Left lung (tissue), 10 donors: ENCODE results near the gene LAPTM5. TPM values are rescaled to one million over a fixed set of nuclear protein-coding genes. Genes with fewer than 3 reads are reported as not detected.

Experiments used
- ATAC-seq: fragments of 200-7000 bp; cut with Tn5 transposase; one replicate; pipeline ENCODE4 v1.9.1; 2020; ENCODE audit warnings: moderate library complexity
- DNase-seq, 4 donors: peaks; one replicate each; pipeline ENCODE4 v3.0.0-alpha.2; 2013 to 2020
- H3K27ac ChIP-seq, 2 donors: fragments of 200-600 bp; sonication (generic) in 1 of 2; one replicate each; pipeline versions ENCODE4 v1.5.0 to v1.8.0; 2020 to 2021
- H3K27me3 ChIP-seq, 2 donors: fragments of 200-600 bp; sonication (generic) in 1 of 2; one replicate each; pipeline versions ENCODE4 v1.5.0 to v1.8.0; 2020 to 2021
- H3K36me3 ChIP-seq, 2 donors: fragments of 200-600 bp; sonication (generic) in 1 of 2; one replicate each; pipeline versions ENCODE4 v1.5.0 to v1.8.0; 2020 to 2021
- H3K4me1 ChIP-seq, 2 donors: fragments of 200-600 bp; one replicate each; pipeline ENCODE4 v1.8.0; 2021
- H3K4me3 ChIP-seq, 2 donors: fragments of 200-600 bp; sonication (generic) in 1 of 2; one replicate each; pipeline versions ENCODE4 v1.5.0 to v1.8.0; 2020 to 2021; ENCODE audit warnings: mild to moderate bottlenecking in 1 of 2
- H3K9me3 ChIP-seq, 2 donors: fragments of 200-600 bp; sonication (generic) in 1 of 2; one replicate each; pipeline versions ENCODE4 v1.5.0 to v1.8.0; 2020 to 2021
- intact Hi-C, 2 donors: fragments of 100-400 bp; cut with DNase I; formaldehyde crosslinking; loops; one replicate each; pipeline versions ENCODE4 v1.11.2 to v1.14.2; 2022
- polyA plus RNA-seq, 6 donors: library from polyadenylated mRNA; unstranded; fragments of 120-200 nt; gene quantifications; one replicate each; pipeline ENCODE4 v1.2.1, GENCODE V29; 2013; ENCODE audit not compliant: insufficient read length in 6 of 6
- total RNA-seq, 2 donors: library from RNA; stranded (reverse); fragmentation: NEBNext Ultra II Directional; extraction: Animal tissue kit (Norgen Biotek cat#: 25700); gene quantifications; one replicate each; pipeline ENCODE4 v1.2.1, GENCODE V29; 2021
- TF ChIP-seq, protein P1 (sequence below), 2 donors: fragments of 200-600 bp; sonication (generic) in 1 of 2; IDR thresholded peaks; one replicate each; pipeline versions ENCODE4 v1.5.0 to v1.8.0; 2021; ENCODE audit warnings: antibody characterized with exemption in 2 of 2
- donor health status: DM: no; HTN: yes; CAD: no.
- donor health status: DM: no; HTN: no; CAD: no.

Gene LAPTM5
- total and polyA plus RNA-seq, 8 donors: 23.0 to 513 (median 29.5) TPM

DNA sequence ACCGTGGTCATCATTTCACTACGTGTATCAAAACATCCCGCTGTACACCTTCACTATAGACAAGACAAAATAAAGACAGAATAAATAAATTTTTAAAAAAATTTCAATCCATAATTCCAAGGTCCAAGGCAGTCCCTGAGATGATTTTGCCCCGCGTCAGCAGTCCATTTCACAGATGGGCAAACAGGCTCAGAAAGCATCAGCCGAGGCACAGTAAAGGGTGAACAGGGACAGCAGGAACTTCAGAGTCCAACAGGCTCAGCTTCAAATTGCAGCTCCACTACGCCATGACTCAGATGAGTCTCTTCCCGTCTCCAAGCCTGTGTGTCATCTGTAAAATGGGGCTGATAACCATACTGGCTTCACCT is 49.2 kb downstream of the LAPTM5 start:
- H3K27me3 ChIP-seq: peaks cover 0 to 60% of the 10 kb centered on the region in 2 donors

DNA sequence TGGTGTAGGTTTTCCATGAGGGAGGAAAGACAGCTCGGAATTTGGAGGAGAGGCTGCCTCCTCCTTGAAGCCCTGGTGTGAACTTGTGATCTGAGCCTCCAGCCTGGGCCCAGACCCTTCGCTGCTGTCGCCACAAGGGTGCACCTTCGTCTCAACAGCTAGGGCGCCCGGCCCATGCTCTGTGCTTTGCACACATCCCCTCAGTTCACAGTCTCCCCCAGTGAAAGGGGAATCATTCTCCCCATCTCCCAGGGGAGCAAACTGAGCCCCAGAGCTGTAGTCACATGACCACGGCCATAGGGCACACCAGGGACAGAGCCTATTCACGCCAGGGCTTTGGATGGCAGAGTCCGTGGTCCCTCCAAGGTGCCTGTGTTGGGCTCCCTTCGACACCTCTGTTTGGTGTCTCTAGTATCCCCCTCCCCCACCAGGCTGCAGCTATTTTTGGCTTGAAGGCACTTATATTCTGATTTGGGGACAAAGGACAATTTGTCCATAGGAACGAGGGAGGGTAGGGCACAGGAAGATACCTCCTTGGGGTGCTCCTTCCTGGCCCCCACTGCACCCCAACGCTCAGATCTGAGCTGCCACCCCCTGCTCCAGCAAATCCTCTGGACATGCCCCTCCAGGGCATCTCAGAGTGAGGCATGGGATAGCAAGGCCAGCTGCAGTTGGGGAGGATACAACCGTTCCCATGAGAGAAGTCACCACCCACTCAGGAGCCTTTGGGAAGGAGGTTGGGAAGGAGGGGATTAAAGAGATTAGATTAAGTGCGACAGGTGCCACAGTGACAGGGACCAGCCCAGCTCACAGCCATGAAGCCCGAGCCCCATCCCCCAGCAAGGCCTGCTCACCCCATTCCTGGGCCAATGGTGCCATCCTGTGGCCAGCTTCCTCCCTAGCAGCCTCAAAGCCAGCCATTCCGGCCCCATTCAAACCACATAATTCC is 49.9 kb downstream of the LAPTM5 start:
- Histone ChIP-seq H3K9me3 (no peaks in the 10 kb centered on the region), H3K4me3 (no peak overlapping the region), H3K36me3 (no peaks in the 10 kb centered on the region), H3K27ac (no peak overlapping the region), H3K27me3 (peaks cover 0 to 59% of the 10 kb centered on the region in 2 donors), H3K4me1 (no peaks in the 10 kb centered on the region)
- TF ChIP-seq, protein P1, sequence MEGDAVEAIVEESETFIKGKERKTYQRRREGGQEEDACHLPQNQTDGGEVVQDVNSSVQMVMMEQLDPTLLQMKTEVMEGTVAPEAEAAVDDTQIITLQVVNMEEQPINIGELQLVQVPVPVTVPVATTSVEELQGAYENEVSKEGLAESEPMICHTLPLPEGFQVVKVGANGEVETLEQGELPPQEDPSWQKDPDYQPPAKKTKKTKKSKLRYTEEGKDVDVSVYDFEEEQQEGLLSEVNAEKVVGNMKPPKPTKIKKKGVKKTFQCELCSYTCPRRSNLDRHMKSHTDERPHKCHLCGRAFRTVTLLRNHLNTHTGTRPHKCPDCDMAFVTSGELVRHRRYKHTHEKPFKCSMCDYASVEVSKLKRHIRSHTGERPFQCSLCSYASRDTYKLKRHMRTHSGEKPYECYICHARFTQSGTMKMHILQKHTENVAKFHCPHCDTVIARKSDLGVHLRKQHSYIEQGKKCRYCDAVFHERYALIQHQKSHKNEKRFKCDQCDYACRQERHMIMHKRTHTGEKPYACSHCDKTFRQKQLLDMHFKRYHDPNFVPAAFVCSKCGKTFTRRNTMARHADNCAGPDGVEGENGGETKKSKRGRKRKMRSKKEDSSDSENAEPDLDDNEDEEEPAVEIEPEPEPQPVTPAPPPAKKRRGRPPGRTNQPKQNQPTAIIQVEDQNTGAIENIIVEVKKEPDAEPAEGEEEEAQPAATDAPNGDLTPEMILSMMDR (IDR thresholded peaks at IDR 0.05): peak; percentile 75 to 77
- ATAC-seq (peak; percentile 94), DNase-seq (peak; percentile 65 to 83 (median 73))
- intact Hi-C loops: no loop called here

More for the DNA sequence above, 49.2 kb downstream of the LAPTM5 start:
- H3K36me3 ChIP-seq: no peaks in the 10 kb centered on the region
- no peaks in the 10 kb centered on the region for H3K4me1 ChIP-seq
- H3K27ac ChIP-seq: no peak overlapping the region
- TF ChIP-seq, protein P1 (IDR thresholded peaks at IDR 0.05): no peak
- intact Hi-C loops: no loop called here
- ATAC-seq: no peak
- no peak overlapping the region for H3K4me3 ChIP-seq
- DNase-seq: no peak
- no peaks in the 10 kb centered on the region for H3K9me3 ChIP-seq

DNA sequence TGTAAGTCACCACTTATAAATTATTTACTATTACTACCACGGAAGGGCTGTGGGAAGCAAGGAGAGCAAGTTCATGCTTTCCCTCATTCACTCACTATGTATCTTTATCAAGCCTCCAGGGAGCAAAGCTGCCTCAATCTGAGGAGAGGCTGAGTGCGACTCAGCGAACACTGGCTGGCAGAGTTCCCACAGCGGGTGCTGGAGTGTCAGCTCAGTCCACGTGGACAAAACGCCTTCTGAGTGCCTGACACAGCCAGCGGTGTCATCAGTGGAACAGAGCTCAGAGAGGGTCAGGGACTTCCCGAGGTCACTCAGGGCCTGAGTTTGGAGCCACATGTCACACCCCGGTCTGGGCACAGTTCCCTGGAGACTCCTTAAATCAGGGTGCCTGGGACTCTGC is 51.0 kb downstream of the LAPTM5 start:
- Histone ChIP-seq H3K9me3 (no peaks in the 10 kb centered on the region), H3K27ac (no peak overlapping the region), H3K27me3 (peaks cover 0 to 48% of the 10 kb centered on the region in 2 donors), H3K4me1 (no peaks in the 10 kb centered on the region), H3K36me3 (no peaks in the 10 kb centered on the region), H3K4me3 (no peak overlapping the region)
- ATAC-seq (peak; percentile 43), DNase-seq (peak in 3 of 4 donors; percentile 45 to 79 (median 64))
- TF ChIP-seq, protein P1 (IDR thresholded peaks at IDR 0.05): no peak
- intact Hi-C loops: no loop called here

DNA sequence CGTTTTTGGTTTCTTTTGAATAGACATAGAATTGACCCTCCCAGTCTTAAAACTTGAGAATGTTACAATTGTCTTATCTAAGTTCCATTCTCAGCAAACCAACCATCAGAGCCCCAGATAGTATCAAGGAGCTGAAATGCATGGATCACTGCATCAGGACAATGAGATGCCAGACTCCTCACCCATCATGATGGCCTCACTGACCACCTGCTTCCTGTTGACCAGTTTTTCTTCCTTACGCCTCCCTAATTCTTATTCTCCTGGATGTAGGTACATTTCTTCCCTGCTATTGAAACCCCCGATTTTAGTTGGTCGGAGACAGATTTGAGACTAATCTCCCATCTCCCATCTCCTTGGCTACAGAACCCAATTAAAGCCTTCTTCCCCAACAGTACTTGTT is 51.9 kb downstream of the LAPTM5 start:
- Histone ChIP-seq H3K4me3 (no peak overlapping the region), H3K27ac (no peak overlapping the region)
- intact Hi-C loops: no loop called here

More for the DNA sequence above, 51.9 kb downstream of the LAPTM5 start:
- H3K27me3 ChIP-seq: peaks cover 0 to 42% of the 10 kb centered on the region in 2 donors
- H3K9me3 ChIP-seq: no peaks in the 10 kb centered on the region
- DNase-seq (no peak), ATAC-seq (no peak)
- TF ChIP-seq, protein P1 (IDR thresholded peaks at IDR 0.05): no peak
- H3K36me3 ChIP-seq: no peaks in the 10 kb centered on the region
- H3K4me1 ChIP-seq: no peaks in the 10 kb centered on the region
